ENCODE data around the gene CIDEC.

- TF ChIP-seq POLR2A (IDR thresholded peaks at IDR 0.05) (no peak), CTCF (IDR thresholded peaks at IDR 0.05) (peak in 1 of 3 experiments; percentile 23)
Observed at GRCh38 chr3:9862391-9863057, 17.5 kb downstream of the CIDEC start.

All from testis (tissue), 2 donors.